ENCODE measurements around the gene SLC11A1.

The SLC11A1 gene

DNA sequence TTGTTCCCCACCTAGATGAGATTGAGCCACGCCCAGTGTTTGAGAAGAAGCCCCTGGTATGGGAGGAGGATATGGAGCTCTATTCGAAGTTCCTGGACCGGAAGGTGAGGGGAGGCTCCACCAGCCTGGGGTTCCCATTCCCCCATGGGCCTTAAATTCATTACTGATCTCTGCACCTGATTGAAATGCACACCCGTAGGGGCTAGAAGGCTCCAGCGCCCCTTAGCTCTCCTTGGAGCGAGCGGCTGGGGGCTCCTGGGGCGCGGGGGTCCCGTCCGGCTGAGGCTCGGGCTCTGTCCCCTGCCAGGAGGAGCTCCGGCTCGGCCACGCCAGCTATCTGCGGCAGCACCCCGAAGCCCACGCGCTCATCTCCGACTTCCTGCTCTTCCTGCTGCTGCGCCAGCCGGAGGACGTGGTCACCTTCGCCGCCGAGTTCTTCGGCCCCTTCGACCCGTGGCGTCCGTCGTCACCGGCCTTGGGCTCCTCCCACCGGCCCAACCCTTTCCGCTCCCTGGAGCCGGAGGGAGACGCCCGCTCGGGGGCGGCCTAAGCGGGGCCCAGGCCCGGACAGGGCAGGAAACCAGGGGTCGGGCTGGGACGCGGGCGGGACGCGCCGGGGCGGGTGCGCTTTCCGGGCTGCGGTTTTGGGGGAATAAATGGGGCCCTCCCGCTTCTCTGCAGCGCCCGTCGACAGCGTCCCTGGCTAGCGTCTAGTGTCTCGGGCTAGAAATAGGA lies 14.5 kb upstream of the SLC11A1 start:
- DNase-seq, result no peak

DNA sequence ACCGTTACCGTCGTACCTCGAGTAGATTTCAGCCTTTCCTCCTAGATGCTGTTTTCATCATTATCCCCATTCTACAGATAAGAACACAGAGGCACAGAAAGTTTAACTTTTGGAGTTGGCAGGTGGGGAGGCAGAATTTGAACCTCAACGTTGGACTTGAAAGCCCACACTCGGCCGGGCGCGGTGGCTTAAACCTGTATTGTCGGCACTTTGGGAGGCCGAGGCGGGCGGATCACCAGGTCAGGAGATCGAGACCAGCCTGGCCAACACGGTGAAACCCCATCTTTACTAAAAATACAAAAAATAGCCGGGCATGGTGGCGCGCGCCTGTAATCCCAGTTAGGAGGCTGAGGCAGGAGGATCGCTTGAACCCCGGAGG lies 13.9 kb upstream of the SLC11A1 start:
- DNase-seq, result no peak

DNA sequence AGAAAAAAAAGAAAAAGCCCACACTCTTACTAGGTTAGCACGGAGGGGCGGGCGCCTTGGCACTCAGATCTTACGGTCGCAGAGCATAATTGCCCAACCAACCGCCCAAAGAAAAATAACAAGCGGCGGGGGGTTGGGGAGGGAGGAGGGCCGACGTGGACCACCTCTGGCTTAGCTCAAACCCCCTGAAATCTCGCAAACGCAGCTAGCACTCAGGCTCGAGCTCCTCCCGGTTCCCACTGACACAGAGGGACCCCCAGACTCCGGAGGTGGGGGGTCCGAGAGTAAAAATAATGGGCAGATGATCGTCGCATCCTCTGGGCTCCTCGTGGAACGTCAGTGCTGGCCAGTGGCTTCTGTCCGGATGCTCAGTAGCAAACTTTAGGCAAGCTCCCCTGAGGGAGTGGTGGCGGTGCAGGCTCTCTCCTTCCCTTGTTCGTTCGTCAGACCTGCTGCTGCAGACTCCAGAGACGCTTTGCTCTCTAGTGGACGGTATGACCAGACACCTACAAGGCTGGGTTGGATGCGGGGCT lies 13.4 kb upstream of the SLC11A1 start:
- DNase-seq, result no peak

DNA sequence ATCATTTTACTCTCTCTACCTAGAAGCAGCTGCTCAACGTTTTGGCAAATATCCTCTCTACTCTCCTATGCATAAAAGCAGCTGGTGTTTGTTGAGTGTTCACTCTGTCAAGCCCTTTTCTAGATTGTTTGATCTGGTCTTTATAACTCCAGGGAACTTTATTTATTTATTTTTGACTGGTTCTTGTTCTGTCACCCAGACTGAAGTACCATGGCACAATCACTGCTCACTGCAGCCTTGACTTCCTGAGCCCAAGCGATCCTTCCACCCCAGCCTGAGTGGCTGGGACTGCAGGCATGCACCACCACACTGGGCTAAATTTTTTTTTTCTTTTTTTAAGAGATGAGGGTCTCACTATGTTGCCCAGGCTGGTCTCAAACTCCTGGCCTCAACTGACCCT lies 12.7 kb upstream of the SLC11A1 start:
- DNase-seq, result peak; percentile 89

DNA sequence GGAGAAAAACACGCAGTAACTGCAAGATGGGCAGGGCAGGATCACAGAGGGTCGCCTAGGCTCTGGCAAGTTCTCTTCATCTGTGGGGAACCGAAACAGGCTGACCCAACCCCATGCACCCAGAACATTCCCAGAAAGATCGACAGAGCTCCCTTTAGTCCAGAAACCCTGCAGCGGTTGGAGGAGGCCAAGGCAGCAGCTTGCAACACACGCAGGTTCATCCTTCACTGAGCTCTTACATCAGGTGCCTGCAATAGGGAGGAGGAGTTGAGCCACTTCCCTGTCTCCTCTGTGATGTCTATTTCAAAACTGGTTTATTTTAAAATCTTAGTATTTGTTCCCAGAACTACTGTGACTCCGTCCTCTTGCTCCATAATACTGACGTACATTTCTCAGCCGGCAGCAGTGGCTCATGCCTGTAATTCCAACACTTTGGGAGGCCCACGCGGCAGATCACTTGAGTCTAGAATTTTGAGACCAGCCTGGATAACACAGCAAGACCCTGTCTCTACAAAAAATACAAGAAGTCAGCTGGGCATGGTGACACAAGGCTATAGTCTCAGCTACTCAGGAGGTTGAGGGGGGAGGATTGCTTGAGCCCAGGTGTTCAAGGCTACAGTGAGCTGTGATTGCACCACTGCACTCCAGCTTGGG lies 11.5 kb upstream of the SLC11A1 start:
- DNase-seq, result no peak

DNA sequence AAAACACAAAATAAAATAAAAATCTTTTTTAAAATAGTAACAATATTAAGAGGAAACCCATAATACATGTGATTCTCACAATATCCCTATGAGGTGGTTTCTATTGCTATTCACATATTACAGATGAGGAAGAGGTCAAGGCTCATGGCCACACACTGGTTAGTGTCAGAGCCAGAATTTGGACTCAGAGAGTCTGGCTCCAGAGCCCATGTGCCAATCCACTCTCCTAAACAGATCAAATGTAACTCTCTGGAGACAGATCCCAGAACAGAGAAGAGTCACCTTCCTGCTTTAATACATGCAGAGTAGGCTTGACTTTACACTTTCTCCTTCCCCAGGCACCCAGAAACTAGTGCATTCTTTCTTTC lies 10.1 kb upstream of the SLC11A1 start:
- DNase-seq, result no peak

DNA sequence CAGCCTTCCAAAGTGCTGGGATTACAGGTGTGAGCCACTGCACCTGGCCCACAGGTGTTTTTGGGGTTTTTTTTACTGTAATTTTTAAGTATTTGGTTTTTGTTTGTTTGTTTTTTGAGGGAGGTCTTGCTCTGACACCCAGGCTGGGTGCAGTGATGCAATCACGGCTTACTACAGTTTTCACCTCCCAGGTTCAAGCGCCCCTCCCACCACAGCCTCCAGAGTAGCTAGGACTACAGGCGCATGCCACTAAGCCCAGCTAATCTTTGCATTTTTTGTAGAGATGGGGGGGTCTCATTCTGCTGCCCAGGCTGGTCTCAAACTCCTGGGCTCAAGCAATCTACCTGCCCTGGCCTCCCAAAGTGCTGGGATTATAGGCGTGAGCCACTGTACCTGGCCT lies 7.3 kb upstream of the SLC11A1 start:
- DNase-seq, result no peak

DNA sequence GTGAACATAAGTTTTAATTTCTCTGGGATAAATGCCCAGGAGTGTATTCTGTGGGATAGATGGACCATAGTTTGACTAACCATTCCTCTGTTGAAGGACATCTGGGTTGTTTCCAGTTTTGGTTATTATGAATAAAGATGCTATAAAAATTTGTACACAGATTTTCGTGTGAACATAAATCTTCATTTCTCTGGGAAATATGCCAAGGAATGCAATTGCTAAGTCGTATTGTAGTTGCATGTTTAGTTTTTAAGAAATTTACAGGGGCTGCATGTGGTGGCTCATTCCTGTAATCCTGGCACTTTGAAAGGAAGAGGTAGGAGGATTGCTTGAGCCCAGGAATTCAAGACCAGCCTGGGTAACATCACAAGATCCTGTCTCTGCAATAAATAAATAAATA lies 6.9 kb upstream of the SLC11A1 start:
- DNase-seq, result no peak

DNA sequence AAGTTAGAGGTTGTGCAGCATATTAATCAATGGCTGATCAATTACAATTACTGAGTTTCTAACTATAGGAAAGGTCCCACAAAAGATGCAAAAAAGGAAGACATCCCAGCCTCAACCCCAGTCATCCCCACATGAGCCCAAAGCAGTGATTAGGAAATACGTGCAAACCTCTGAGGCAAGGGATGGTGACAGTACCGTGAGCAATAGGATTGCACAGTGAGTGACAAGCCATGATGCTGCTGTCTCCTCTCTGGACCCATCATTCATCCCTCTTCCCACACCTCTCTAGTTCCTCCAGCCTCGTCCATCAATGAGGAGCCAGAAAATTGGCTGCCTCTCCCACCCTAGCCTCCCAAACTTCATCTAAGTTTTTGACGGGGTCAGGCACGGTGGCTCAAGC lies 4.0 kb upstream of the SLC11A1 start:
- no peak for DNase-seq

DNA sequence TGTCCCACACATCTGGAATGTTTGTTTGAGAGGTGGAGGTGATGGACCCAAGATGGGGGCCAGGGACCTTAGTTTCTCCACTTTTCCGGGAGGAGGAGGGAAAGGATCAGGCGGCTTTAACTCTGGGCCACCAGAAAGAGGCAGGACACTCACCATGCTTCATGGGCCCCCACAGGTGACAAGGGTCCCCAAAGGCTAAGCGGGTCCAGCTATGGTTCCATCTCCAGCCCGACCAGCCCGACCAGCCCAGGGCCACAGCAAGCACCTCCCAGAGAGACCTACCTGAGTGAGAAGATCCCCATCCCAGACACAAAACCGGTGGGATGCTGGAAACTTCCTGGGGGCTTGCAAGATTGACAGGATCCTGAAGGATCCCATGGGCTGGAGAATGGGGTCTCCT lies 712 bp downstream of the SLC11A1 start:
- DNase-seq, result no peak

DNA sequence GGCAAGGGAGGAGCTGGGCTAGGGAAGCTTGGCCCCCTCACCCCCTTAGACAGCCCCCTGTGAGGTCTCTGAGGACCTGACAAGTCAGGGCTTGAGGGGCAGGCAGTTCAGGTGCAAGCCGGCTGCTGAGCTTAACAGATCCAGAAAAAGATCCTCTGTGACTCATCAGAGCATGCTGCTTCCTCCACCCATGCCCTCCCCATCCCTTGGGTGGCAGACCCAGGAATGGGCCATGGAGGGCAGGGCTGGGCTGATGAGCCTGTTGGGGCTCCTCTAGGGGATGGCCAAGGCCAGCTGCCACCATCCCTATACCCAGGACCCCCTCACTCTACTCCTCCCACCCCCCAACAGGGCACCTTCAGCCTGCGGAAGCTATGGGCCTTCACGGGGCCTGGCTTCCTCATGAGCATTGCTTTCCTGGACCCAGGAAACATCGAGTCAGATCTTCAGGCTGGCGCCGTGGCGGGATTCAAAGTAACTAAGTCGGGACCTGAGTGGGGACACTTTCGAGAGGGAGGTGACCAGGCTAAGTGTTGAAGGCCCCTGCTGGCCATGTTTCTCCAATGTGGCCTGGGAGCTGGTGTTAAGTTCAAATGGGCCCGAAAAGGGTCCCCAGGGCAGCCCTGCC lies 1.9 kb downstream of the SLC11A1 start:
- DNase-seq, result no peak

DNA sequence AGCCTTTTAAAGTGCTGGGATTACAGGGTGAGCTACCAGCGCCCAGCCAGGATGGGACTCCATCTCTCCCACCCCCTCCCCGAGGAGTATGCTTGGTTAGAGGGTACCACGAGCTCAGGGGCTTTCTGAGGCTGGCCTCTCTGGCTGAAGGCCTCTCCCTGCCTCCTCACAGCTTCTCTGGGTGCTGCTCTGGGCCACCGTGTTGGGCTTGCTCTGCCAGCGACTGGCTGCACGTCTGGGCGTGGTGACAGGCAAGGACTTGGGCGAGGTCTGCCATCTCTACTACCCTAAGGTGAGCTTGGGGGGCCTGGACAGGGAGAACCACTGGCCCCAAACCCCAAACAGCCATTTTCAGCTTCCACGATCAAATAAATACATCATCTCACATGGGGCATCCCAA lies 2.9 kb downstream of the SLC11A1 start:
- no peak for DNase-seq

DNA sequence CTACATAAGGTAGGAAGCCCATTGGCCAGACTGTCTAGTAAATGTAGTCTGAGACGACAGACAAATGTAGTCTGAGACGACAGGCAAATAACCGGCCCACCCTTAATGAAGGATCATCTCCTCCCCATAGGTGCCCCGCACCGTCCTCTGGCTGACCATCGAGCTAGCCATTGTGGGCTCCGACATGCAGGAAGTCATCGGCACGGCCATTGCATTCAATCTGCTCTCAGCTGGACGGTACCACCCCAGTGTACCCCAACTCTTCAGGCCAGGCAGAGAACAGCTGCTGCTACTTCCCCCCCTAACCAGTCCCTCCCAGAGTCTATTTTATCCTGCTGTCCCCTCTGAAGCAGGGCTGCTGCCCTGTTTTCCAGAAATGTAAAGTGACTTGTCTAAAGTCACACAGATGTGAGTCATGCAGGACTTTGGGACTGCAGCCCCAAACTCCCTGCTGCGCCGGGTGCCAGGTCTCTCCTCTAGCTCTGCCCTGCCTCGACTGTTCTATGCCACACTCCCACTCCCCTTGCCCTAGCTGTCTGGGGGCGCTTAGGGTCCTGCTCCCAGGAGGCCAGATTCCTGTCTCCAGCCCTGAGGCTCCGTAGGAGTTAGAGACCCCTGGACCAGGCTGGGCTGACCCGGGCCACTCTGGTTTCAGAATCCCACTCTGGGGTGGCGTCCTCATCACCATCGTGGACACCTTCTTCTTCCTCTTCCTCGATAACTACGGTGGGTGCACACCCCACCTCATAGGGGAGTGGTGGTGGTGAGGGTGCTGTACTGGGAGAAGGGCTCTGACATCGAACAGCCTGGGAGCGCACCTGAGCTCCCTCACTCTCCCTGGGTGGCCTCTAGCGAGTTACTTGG lies 4.7 kb downstream of the SLC11A1 start:
- DNase-seq, result no peak

DNA sequence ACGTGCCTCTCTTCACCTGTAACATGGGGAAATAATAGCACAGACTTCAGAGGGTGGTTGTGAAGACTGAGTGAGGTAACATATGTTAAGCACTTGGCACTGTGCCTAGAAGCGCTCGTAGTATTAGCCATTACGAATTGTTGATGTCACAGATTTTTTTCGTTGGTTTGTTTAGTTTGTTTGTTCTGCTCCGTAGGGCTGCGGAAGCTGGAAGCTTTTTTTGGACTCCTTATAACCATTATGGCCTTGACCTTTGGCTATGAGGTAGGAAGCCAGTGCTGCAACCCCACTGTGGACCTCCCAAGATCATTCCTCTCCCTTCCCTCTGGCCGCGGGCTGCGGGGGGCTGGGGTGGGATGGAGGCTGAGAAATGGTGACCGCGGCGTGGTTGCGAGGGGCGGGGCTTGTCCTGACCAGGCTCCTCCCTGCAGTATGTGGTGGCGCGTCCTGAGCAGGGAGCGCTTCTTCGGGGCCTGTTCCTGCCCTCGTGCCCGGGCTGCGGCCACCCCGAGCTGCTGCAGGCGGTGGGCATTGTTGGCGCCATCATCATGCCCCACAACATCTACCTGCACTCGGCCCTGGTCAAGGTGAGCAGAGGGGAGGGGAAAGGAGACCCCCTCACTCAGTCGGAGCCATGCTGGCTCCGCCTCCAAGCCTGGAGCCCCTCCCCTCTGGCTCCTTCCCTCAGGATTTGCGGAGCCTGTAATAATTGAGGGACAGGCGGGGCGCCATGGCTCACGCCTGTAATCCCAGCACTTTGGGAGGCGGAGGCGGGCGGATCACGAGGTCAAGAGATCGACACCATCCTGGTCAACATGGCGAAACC lies 5.5 kb downstream of the SLC11A1 start:
- peak; percentile 82 for DNase-seq

DNA sequence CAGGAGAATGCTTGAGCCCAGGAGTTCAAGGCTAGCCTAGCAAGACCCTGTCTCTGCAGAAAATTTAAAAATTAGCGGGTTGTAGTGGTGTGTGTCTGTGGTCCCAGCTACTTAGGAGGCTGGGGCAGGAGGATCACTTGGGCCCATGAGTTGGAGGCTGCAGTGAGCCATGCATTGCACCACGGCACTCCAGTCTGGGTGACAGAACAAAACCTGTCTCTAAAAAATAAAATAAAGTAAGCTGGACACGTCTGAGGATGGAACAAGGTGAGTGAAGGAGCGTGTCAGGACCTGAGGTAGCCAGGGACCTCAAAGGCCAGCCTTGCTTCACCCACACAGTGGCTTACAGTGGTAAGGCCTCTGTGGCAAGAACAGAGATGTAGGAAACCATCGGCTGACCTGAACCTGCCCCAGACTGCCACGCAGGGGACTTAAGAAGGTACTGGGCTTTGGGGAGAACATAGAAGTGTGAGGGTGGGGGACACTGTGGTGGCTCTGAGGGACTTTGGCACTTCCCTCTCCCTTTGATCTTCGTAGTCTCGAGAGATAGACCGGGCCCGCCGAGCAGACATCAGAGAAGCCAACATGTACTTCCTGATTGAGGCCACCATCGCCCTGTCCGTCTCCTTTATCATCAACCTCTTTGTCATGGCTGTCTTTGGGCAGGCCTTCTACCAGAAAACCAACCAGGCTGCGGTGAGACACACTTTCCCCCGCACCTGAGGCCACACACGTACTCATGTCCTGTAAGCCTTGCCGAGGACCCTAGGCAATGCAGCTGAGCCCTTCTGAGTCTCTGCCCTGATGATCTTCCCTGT lies 7.5 kb downstream of the SLC11A1 start:
- DNase-seq, result no peak

DNA sequence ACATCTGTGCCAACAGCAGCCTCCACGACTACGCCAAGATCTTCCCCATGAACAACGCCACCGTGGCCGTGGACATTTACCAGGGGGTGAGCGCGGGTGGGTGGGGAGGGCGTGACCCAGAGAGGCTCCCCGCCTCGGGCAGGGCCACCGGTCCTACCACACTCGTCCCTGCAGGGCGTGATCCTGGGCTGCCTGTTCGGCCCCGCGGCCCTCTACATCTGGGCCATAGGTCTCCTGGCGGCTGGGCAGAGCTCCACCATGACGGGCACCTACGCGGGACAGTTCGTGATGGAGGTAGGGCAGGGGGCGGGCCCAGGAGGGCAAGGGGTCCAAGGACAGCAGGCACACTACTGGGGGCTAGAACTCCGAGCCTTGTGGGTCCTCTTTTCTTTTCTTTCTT lies 9.1 kb downstream of the SLC11A1 start:
- DNase-seq, result no peak

DNA sequence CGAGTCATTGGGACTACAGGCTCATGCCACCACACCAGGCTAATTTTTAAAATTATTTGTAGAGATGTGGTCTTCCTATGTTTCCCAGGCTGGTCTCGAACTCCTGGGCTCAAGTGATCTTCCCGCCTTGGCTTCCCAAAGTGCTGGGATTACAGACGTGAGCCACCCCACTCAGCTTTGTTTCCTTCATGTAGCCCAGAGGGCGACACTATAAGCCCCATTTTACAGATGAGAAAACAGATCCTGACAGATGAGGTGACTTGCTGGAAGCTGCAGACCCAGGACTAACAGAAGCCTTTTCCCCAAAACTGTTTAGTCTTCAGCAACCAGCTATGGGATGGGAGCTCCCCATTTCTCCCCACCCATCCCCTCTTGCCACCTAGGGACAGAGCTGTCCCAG lies 10.4 kb downstream of the SLC11A1 start:
- DNase-seq, result no peak

DNA sequence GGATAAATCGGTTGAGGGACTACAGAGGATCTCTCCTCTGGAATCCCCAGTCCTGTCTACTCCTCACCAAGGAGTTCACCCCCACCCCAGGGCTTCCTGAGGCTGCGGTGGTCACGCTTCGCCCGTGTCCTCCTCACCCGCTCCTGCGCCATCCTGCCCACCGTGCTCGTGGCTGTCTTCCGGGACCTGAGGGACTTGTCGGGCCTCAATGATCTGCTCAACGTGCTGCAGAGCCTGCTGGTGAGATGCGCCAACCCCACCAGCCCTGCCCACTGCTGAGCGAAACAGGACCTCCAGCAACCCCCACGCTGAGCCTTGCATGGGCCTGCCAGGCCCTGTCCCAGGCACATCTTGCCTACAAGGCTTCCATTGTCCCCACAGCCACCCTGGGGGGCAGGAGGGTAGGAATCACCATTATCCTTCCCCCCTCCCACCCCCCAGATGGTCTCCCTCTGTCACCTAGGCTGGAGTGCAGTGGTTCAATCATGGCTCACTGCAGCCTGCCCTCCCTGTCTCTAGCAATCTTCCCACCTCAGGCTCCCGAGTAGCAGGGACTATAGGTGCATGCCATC lies 10.9 kb downstream of the SLC11A1 start:
- DNase-seq, result no peak

DNA sequence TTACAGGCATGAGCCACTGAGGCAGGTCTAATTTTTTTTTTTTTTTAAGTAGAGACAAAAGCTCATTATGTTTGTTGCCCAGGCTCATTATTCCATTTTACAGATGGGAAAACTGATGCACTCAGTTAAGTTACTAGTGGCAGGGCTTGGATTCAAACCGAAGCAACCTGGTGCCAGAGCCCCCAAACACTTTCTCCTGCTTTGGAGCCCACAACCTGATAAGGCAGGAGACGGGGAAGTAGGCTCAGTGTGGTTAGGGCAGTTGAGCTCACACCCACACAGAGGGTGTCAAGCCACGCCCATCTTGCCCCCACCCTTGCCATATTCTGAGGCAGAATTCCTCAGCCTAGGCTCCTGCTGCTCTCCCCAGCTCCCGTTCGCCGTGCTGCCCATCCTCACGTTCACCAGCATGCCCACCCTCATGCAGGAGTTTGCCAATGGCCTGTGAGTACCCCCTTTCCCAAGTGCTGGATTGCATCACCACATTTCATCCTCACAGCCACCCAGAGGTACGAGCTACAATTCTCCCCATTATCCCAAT lies 11.7 kb downstream of the SLC11A1 start:
- no peak for DNase-seq

DNA sequence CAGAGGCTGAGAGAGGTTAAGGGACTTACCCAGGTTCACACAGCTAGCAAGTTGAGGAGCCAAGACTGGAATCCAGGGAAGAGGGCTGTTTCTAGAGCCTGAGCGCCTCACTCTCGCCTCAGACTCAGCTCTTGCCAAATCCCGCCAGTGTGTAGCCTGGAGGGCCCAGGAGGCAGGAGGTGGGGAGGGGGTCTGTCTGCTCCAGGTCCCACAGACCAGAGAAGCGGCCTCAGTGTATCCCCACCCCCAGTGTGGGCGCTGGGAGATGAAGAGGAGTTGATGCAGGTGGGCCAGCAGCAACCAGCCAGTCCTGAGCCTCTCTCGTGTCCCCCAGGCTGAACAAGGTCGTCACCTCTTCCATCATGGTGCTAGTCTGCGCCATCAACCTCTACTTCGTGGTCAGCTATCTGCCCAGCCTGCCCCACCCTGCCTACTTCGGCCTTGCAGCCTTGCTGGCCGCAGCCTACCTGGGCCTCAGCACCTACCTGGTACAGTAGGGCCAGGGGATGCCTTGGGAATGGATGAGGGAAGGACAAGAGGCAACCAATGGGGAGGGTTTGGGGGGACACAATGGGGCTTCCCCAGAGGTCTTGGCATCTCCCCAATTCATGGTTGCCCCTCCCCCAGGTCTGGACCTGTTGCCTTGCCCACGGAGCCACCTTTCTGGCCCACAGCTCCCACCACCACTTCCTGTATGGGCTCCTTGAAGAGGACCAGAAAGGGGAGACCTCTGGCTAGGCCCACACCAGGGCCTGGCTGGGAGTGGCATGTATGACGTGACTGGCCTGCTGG lies 12.4 kb downstream of the SLC11A1 start:
- no peak for DNase-seq

Measured in NCI-H2029 treated with DMSO at 0.1 percent for 48 hours (cell line).